Measurements from ENCODE around the gene MAMSTR.
"Not testable (repeated sequence)": the region's sequence is repeated elsewhere in the genome, so short reads cannot be mapped to it uniquely, and the experiment has no call there.

MAMSTR gene

GRCh38 chr19:48685583-48685982 is 33.9 kb downstream of the MAMSTR start:
- no peak for DNase-seq

DNA sequence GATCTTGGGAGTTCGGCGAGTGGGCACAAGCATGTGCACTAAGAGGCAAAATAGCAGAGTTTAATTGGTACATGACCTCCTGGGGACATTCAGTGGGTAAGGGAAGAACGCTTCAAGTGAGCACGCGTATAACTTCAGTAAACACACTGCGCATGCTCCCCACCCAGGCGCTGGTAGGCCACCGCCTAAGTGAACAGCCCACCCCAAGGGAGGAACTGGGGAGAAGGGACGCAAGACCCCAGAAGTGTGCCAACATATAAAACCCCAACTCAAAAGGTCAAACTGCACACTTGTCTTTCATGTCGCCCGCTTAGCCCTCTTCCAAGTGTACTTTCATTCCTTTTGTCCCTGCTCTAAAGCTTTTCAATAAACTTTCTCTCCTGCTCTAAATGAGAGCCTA is 36.2 kb downstream of the MAMSTR start:
- DNase-seq, result peak; percentile 75

DNA sequence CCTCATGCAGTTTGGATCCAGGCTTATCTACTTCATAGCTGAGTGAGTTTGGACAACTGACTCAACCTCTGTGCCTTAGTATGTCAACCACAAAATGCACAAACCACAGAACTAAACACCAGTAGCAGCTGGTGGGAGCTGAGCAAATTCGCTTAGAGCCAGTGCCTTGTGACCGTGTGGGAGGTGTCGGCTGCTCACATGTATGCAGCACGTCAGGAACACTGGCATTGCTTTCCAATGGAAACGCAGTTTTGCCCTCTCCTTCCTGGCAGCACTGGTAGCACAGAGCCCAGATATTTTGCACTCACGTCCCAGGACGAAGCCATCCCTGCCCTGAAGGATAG is 38.4 kb downstream of the MAMSTR start:
- DNase-seq, result peak; percentile 93

DNA sequence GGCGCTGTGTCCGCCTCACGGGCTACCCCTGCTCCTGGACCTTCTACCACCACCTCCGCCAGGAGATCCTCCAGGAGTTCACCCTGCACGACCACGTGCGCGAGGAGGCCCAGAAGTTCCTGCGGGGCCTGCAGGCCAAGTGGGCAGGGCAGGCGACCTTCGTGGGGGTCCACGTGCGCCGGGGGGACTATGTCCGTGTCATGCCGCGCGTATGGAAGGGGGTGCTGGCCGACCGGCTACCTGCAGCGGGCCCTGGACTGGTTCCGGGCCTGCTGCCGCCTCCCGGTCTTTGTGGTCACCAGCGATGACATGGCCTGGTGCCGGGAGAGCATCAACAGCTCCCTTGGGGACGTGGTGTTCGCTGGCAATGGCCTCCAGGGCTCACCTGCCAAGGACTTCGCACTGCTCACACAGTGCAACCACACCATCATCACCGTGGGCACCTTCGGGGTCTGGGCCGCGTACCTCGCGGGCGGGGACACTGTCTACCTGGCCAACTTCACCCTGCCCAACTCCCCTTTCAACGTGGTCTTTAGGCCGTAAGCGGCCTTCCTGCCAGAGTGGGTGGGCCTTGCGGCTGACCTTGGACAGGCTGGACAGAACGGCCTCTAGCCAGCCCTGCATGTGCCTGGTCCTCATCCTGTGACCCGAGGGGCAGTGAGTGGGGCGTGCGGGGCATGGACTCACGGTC is 38.9 kb downstream of the MAMSTR start:
- no peak for DNase-seq

DNA sequence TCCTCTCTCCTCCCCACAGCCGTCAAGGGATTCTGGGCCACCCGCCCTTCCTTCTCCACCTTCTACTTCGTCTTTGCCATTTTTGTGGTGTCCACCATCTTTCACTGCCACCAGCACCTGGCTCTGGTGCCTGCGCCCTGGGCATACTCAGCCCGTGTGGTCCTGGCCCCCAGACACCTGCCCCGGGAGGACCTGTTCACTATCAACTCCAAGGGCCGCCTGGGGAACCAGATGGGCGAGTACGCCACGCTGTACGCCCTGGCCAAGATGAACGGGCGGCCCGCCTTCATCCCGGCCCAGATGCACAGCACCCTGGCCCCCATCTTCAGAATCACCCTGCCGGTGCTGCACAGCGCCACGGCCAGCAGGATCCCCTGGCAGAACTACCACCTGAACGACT is 39.5 kb downstream of the MAMSTR start:
- not testable (repeated sequence) for DNase-seq

DNA sequence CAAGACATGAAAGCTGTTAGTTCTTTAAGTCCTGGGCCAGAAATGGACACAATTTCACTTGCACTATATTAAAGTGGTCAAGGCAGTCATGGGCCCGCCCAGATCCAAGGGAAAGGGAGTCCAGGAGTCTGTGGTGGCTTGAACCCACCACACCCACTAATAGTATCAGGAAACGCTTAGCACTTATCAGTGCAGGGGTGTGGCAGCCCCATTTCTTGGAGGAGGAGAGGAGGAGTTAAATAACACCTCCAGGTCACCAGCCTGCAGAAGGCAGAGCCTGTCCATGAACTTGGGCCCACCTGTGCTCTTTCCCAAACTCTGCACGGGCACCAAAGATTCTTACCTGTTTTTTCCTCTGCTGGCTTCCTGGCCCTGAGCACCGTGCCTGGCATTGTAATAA is 41.3 kb downstream of the MAMSTR start:
- DNase-seq, result peak; percentile 72

GRCh38 chr19:48676887-48677286 is 42.6 kb downstream of the MAMSTR start:
- DNase-seq, result no peak

DNA sequence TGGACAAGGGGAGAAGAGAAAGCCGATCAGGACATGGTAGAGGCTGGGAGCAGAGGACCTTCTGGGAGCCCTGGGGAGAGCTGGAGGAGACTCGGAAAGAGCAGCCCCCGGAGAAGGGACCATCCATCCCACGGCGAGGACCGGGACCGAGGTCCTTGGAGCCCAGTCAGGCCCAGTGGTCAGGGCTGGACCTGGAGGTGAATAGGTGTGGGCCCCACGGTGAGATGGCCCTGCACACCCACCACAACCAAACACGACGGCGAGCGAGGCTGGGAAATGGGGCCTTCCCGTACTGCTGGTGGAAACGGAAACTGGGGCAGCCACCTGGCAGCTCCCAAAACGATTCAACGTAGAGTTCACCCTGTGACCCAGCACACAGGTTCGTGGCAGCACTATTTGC is 43.0 kb downstream of the MAMSTR start:
- no peak for DNase-seq

- DNase-seq, result peak; percentile 94
These were observed 44.4 kb downstream of the MAMSTR start for GRCh38 chr19:48674921-48675824.

DNA sequence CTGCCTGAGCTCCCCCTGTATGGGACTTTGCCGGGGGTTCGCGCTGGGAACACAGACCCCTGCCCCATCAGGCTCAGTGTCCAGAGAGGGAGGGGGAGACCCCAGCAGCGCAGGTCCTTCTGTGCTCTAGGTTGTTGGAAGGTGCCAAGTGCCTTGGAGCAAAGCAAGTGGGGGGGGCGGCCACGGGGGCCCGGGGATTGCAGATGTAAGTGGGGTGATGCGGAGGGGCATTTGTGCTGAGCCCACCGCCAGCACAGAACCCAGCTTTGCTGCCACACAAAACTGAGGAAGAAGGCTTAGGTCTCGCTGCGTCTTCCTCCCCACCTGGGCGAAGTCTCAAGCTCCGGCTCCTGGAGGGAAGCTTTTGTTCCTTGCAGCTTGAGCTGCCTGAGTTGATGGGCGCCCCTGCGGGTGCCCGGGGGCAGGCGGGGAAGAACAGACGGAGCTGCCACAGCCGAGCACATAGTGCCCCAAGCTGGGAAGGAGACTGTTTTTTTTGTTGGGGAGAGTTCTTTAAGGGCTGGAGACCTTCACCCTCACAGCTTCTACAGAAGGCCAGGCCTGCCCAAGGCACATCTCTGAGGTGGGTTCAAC is 45.2 kb downstream of the MAMSTR start:
- DNase-seq, result no peak

- DNase-seq, result no peak
These were observed 46.0 kb downstream of the MAMSTR start for GRCh38 chr19:48673436-48674100.

DNA sequence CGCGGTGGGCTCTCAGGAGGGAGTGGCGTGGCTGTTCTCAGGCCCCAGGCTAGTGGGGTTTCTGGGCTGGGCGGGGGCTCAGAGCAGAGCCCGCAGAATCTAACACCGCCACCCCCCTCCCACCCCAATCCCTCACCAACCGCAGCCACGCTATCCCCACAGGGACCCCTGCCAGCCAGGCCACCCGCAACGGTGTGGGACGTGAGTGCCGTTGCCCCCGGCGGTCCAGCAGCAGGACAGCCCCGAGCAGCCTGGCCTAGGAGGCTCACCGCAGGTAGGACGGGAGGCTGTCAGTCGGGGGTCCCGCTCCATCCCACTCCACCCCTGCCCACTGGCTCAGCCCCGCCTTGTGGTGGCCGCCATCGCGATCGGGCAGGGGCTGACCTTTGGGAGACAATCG is 46.5 kb downstream of the MAMSTR start, which contains the start of gene NTN5:
Gene NTN5 (minus strand): TSS at position 24 of the 400 bp plus-strand sequence. CDS start 2,031 bp downstream, outside the sequence.
- DNase-seq, result no peak

DNA sequence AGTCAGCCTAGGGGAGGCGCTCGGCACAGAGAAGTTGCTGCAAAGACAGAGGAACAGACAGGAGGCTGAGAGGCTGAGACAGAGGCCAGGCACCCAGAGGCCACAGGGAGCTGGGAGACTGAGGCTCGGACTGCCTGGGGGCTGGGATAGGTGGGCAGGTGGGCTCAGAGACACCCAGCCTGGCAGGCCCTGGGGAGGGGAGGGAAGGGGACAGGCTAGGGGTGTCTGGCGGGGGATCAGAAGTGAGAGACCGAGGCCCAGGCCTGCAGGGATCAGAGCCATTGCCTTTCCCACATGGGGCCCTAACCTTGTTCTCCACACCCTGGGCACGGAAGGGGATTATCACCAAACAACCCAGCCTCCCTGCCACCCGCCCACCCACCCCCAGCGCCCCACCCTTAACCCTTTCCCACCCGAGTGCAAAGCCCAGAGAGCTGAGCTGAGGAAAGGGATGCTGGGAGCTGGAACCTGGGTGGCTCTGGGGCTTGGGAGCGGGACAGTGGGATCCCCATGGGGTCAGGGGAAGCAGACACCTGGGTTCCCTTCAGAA is 48.0 kb downstream of the MAMSTR start:
- DNase-seq, result no peak

DNA sequence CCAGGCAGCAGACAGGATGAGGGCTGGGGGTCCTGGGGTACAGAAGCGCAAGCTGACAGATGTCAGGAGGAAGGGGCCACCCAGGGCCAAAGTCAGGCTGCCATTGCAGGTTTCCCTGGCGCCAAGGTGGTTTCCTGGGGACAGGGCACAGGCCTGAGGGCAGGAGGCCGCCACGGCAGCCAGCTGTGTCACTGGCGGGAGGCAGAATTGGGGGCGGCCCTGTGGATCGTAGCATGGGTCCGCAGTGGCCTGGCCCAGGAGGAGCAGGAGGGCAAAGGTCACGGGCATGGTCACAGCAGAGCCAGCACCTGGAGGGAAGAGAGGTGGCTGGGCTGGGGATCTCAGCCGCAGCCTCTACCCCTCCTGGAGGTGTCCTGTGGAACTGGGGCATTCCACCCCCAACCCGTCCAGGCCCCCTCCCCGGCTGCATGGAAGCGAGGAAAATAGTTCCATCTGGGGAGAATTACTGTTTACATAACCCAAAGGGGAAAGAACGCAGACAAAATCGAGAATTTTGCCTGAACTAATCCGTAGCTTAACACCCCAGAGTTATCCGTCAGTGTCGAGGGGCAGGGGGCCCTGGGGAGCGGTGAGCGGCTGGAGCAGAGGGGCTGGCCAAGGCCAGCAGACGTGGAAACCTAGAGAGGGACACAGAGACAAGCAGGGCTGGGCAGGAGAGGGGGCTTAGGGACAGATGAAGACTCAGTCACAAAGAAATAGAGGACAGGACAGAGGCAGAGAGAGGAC is 48.7 kb downstream of the MAMSTR start:
- DNase-seq, result no peak

DNA sequence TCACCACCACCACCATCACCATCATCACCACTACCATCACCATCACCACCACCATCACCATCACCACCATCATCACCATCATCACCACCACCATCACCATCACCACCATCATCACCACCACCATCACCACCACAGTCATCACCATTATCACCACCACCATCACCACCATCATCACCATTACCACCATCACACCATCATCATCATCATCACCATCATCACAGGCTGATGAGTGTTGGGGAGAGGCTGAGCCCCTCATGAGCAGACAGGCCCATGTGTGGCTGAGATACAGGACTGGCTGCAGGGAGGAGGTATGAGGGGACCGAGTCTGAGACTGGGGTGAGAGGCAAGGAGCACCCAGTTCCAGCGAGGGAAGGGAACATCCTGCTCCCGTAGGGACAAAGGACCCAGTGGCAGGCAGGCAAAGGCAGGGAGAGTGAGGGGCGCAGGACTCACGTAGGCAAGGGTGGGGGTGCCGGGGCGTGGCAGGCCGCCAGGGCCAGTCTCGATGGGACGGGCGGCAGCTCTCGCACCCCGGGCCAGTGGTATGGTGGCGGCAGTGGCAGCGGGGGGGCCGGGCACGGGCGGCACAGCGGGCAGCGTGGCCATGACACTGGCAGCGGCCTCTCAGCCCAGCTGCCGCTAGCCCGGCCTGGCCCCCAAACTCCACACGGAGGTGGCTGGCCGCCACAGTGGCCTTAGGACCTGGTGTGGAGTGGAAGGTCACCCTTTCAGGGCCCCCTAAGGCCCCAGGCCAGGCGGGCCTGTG is 49.4 kb downstream of the MAMSTR start:
- no peak for DNase-seq

- no peak for DNase-seq
These were observed 50.8 kb downstream of the MAMSTR start for GRCh38 chr19:48668761-48669160.

- DNase-seq, result no peak
These were observed 51.2 kb downstream of the MAMSTR start for GRCh38 chr19:48668332-48668731.

GRCh38 chr19:48665786-48666185 is 53.7 kb downstream of the MAMSTR start:
- DNase-seq, result no peak

- DNase-seq, result no peak
These were observed 55.0 kb downstream of the MAMSTR start for GRCh38 chr19:48664476-48664875.

DNA sequence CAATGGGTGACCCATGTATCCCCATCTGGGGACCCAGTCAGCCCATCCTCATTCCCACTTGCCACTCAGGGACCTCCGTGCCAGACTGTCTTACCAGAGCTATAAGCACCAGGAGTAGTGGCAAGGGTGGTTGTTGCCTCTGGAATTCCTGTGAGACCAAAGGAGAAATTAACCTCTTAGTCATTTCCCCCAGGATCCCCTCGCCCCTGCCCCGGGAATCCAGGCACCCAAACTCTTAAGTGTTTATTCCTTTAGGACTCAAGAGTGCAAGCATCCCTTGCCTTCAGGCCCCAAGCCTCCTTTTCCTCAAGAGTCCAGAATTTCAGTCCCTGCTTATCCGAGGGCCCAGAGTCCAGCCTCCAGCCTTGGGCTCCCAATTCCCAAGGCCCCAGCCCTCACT is 55.9 kb downstream of the MAMSTR start:
- DNase-seq, result no peak
